LNCAP (cell line): ENCODE measurements around the gene KANK3.

ENCODE experiments used
- TF ChIP-seq, protein P1 (sequence below): fragments of 450-650 bp; IDR thresholded peaks from 2 replicates; pipeline ENCODE4 v1.5.1; 2017; ENCODE audit warnings: mild to moderate bottlenecking

The KANK3 gene

DNA sequence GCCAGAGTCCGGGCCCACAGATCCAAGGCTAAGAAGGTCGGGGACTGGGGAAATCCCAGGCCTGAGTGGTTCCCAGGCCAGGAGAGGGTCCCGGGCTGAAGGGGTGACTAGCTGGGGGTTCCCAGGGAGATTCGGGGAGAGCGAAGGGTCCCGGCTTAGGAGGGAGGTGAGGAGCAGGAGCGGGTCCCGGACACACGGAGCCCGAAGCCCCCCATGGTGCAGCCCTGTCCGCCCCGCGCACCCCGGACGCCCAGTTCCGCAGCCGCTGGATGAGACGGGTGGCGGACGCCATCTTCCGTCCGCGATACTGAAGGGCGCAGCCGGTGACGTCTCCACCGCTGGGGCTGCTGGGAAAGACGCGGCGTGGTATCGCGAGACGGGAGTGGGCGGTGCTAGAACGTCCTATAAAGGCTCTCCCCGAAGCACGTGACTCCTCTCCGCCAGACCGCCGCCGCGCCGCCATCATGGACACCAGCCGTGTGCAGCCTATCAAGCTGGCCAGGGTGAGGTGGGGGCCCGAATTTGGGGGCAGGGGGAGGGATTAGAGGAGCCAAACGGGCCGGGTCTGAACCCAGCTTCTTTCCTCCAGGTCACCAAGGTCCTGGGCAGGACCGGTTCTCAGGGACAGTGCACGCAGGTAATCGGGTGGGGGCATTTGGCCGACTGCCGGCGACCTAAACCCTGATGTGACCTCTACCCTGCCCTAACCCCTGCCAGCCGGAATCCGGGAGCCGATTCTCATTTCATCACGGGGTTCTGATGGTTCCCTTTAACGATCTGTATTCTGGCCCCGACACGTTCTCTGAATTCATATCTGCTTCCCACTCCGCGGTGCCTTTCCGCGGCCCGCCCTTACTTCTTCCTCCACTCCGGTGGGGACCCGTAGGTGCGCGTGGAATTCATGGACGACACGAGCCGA lies 21.7 kb downstream of the KANK3 start, which contains the start of the genes NDUFA7 and RPS28:
Gene NDUFA7 (minus strand): TSS at position 309 of the 919 bp plus-strand sequence. CDS start 17 bp downstream, at position 292.
Gene RPS28 (plus strand): TSS at position 430 of the 919 bp plus-strand sequence. CDS start 35 bp downstream, at position 465.
- TF ChIP-seq, protein P1, sequence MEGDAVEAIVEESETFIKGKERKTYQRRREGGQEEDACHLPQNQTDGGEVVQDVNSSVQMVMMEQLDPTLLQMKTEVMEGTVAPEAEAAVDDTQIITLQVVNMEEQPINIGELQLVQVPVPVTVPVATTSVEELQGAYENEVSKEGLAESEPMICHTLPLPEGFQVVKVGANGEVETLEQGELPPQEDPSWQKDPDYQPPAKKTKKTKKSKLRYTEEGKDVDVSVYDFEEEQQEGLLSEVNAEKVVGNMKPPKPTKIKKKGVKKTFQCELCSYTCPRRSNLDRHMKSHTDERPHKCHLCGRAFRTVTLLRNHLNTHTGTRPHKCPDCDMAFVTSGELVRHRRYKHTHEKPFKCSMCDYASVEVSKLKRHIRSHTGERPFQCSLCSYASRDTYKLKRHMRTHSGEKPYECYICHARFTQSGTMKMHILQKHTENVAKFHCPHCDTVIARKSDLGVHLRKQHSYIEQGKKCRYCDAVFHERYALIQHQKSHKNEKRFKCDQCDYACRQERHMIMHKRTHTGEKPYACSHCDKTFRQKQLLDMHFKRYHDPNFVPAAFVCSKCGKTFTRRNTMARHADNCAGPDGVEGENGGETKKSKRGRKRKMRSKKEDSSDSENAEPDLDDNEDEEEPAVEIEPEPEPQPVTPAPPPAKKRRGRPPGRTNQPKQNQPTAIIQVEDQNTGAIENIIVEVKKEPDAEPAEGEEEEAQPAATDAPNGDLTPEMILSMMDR = no peak

DNA sequence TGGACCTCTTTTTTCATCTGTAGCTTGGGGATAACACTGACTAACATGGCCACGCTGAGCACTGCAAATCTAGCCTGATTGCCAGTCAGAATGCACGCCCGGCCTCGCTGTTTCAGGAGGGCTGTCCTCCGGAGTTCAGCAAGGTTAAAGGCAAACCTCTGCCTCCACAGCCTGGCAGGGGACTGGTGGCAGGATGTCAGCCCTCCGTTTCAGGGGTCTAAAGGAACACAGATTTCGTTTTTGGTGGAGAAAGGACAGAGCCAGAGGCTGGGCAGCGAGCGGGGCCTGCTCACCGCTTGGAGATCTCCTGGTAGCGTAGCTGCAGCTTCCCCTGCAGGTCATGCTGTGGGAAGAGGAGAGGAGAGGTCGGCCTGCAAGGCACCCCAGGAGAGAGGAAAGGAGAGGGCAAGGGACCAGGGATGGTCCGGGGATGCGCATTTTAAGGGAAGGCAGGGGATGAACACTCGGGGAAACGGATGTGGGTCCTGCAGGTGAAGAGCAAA lies 22.4 kb downstream of the KANK3 start:
- TF ChIP-seq, protein P1 = no peak

DNA sequence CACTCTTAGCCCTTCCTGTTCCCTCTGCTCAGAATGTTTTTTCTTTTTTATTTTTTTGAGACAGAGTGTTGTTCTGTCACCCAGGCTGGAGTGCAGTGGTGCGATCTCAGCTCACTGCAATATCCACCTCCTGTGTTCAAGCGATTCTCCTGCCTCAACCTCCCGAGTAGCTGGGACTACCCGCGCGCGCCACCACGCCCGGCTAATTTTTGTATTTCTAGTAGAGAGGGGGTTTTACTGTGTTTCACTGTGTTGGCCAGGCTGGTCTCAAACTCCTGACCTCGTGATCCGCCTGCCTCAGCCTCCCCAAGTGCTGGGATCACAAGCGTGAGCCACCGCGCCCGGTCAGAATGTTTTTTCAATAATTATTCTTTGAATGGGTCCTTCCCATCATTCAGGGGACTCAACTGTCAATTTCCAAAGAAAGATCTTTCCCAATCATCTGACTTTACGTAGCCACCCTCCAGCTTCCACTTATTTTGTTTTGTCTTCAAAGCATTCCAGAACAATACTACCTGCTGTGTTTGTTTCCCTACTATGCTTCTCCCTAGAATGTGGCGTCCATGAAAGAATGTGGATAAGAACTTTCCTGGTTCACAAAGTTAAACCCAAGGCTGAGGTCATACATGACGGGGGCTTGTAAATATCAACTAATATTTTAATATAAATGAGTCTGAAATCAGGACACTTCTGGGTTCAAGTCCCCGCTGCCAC lies 23.1 kb downstream of the KANK3 start:
- TF ChIP-seq, protein P1 = no peak

DNA sequence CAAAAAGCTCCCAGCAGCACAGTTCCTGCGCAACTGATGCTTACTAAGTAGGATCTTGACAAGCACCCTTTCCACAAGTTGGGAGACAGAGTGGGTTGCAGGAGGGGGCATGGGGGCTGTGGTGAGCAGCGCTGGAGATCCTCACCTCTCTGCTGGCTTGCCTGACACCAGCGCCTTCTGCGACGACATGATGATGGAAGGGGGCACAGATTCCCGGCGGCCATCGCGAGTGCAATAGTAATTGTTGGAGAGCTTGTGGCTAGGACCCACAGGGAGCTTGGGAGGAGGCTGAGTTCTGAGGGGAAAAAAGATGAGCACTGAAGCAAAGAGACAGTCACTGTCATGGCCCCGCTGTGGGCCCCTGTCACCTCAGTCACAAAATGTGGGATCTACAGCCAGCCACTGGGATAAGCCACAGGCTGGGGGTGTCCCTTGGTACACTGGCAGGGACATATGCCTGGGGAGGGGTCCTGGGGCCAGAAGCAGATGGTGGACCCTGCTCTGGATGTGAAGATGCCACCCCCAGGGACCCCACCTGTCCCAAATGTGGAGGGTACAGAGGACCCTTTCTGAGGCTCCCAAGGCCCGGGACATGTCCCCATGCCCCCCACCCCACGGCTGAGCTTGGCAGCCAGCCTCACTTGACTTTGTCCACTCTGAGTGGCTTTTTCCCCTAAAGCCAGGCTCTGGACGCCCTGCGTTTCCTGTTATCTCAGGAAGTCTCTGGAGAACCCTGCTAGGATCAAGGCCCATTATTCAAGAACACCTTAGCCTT lies 26.5 kb downstream of the KANK3 start:
- TF ChIP-seq, protein P1 = no peak

DNA sequence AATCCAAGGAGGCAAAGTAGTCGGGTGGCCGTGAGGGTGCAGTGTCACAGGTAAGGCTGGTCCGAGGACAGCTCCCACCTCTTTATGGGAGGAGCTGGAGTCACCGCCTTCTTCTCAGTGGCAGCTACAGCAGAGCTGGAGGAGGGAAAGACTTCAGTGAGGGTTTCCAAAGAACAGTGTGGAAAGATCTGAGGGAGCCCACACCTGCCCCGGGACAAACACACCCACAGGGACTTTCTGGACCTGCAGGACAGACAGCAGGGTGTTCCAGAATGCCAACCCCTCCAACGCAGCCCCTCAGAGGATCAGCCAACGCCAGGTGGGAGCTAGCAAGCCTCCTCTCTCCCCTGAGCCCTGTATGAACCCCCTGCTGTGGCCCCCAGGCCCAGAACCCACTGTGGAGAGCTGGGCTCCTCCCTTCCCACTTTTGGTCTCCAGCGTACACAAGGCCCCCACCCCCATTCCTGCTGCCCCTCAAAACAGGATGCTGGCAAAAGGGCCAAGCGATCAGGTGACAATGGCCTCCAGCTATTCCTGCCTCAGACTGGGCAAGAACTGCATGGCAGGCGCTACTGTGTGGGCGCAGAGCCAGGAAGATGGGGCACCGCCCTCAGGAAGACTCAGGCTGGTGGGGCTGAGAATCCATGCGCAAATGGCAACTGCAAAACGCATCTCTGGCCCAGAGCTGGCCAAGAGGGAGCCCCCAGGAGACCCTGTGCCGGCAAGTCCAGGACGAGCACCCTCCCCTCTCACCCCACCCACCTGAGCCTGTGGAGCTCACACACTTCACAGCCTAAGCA lies 31.4 kb downstream of the KANK3 start:
- TF ChIP-seq, protein P1 = no peak

DNA sequence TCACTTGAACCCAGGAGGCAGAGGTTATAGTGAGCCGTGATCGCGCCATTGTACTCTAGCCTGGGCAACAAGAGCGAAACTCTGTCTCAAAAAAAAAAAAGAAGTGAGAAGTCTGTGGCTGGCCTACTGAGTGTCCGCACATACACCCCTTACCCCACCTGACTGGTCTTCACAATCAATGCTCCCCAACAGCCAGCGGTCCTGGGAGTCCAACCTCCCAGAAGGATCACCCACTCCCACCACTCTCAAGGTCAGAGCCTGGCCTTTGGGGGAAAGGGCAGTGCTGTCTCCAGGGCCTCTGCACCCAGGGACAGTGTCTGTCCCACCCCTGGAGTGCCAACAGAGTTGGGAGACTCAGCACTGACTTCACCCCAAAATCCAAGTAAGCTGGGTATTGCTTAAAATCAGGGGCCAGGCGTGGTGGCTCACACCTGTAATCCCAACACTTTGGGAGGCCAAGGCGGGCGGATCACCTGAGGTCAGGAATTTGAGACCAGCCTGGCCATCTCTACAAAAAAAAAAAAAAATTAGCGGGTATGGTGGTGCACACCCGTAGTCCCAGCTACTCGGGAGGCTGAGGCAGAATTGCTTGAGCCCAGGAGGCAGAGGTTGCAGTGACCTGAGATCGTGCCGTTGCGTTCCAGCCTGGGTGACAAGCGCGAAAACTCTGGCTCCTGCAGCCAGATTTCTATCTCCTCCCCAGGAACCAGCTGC lies 32.6 kb downstream of the KANK3 start:
- TF ChIP-seq, protein P1 = no peak
